IPS-18c (cell line): ENCODE measurements around the gene GARIN5A.

Experiments
- H3K4me3 ChIP-seq: 2 replicates; pipeline ENCODE4 v1.7.0; 2013; ENCODE audit warnings: low read depth, mild to moderate bottlenecking, low read length, moderate library complexity; ENCODE audit not compliant: insufficient read depth
- H3K9me3 ChIP-seq: one replicate; pipeline ENCODE4 v1.6.1; 2013; ENCODE audit warnings: mild to moderate bottlenecking, low read length, moderate library complexity; ENCODE audit not compliant: control insufficient read depth, insufficient read depth

GARIN5A gene

DNA sequence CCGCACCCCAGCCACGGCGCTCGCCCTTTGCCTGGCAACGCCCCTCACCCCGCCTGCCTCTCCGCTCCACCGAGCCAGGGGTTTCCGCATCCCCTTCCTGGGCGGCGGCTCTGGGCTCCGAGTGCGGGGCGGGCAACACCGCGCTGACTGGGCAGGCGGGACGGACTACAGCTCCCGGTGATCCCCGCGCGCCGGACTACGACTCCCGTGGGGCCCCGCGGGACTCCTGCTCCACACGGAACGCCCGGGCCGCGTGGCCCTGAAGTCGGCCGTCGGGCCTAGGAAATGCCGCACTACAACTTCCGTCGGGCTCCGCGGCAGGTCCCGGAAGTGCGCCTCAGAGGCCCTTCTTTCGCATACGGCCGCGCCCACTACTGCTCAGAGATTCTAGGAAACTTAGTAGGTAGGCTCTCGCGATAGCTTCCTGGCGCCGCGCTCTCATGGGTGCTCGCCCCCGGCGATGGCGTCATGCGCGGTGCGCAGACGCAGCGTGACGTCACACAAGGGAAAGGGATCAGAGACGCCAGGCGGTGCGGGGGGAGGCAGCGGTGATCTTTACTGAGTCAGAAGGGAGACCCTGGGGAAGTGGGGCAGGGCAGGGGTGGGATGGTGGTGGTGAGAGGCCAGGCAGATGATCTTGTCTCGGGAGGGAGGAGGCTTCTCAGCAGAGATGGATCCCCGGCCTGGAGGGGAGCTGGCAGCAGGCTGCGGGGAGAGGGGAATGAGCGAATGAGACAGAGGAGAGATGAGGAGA lies 34.6 kb upstream of the GARIN5A start, which contains the start of gene JOSD2:
TSS of gene JOSD2 (minus strand) at position 123 of the 754 bp plus-strand sequence. CDS start 760 bp downstream, outside the sequence.
- no peaks in the 10 kb centered on the region for H3K9me3 ChIP-seq
- peak within 1 kb of the TSS; percentile 62 for H3K4me3 ChIP-seq

DNA sequence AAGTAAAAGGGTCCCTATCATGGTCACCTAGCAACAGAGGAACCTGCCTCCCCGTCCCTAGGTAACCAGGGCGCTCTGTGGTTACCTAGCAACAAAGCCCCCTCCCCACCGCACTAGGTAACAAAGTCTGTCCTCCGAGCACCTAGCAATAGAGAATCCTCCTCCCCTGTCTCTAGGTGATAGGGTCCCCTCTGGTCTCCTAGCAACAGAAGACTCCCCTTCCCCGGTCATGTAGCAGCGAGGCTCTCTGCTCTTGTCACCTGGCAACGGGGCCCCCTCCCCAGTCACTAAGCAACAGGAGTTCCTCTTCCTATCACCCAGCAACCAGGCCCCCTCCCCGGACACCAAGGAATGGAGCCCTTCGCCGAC lies 34.0 kb upstream of the GARIN5A start:
- Histone ChIP-seq H3K9me3 (no peaks in the 10 kb centered on the region), H3K4me3 (peak overlapping the region; percentile 62)

DNA sequence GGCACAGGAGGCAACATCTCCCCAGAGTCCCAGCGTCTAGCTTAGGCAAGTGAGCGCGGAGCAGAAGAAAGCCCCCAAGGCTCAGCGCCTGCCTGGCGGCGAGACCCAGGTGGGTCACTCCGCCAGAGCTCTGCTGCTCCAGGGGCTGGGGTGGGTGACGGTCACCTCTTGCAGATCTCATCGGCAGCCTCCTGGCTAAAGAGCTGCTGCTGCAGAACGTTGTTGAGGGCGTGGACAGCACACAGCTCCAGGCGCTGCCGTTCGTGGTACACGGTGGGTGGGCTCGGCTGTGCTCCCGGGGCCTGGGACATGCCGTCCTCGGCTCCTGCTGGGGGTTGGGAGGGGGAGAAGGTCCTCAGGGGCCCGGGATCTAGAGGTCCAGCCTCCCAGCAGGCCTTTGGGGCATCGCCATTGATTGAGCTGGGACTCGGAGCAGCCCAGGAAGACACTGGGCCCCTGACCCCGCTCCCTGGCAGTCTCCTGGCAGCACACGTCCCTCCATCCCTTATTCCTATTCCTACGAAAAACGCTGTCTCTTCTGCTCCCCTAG lies 33.5 kb upstream of the GARIN5A start:
- peak overlapping the region; percentile 62 for H3K4me3 ChIP-seq
- H3K9me3 ChIP-seq, result no peaks in the 10 kb centered on the region

GRCh38 chr19:50509366-50509765 lies 32.7 kb upstream of the GARIN5A start:
- H3K9me3 ChIP-seq, result no peaks in the 10 kb centered on the region
- no peak overlapping the region for H3K4me3 ChIP-seq

DNA sequence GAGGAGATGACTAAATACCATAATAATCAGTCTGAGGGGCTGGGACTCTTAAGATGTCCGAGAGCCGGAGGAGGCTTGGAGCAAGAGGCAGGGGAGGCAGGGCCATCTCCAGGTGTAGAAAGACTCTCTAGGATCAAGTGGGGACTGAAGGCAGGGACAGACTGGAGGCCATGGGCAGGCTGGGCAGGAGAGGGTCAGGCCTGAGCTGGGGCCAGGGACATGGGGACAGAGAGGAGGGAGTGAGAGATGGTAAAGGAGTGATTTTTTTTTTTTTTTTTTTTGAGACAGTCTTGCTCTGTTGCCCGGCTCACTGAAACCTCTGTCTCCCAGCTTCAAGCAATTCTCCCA lies 32.2 kb upstream of the GARIN5A start:
- H3K4me3 ChIP-seq, result no peak overlapping the region
- H3K9me3 ChIP-seq, result no peaks in the 10 kb centered on the region

- no peak overlapping the region for H3K4me3 ChIP-seq
- H3K9me3 ChIP-seq, result no peaks in the 10 kb centered on the region
Observed at GRCh38 chr19:50507376-50507775, 30.7 kb upstream of the GARIN5A start.

- Histone ChIP-seq H3K9me3 (no peaks in the 10 kb centered on the region), H3K4me3 (no peak overlapping the region)
Observed at GRCh38 chr19:50506700-50507099, 30.1 kb upstream of the GARIN5A start.

GRCh38 chr19:50505856-50506611 lies 29.4 kb upstream of the GARIN5A start:
- H3K4me3 ChIP-seq, result no peak overlapping the region

GRCh38 chr19:50501568-50502475 lies 25.2 kb upstream of the GARIN5A start:
- Histone ChIP-seq H3K9me3 (no peaks in the 10 kb centered on the region), H3K4me3 (no peak overlapping the region)

More at GRCh38 chr19:50505856-50506611, 29.4 kb upstream of the GARIN5A start:
- no peaks in the 10 kb centered on the region for H3K9me3 ChIP-seq

DNA sequence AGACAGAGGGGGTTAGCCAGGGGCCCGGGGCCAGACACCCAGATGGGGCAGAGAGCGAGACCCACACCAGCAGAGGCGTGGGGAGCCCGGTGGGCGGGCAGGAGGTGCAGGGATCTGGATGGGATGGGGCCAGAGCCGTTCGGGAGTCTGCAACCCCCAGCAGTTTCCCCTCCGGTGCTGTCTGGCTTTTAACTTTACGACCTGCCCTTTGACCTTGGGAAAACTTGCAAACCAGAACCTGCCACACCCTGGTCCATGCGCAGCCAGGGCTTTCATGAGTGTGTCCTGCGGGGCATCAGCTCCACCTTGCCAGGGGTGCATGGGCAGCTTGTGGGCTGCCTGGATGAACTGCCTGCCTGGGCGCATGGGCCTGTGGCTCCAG lies 24.5 kb upstream of the GARIN5A start:
- no peak overlapping the region for H3K4me3 ChIP-seq
- H3K9me3 ChIP-seq, result no peaks in the 10 kb centered on the region

DNA sequence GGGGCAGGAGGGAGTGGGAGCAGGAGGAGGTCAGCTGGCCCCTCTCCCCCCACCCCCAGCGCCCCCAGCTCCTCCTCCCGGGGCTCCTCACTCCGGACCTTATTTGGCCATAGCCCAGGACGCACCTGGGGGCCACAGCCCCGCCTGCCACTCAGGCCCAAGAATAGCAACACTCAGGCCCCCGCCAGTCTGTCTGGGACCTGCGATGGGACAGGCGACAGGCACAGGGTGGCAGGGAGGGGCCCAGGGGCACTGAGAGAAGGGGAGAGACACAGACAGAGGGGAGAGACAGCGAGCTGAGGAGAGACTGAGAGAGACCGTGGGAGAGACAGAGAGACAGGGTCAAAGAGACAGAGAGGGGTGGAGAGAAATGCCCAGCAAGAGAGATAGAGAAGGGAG lies 24.1 kb upstream of the GARIN5A start:
- no peaks in the 10 kb centered on the region for H3K9me3 ChIP-seq

DNA sequence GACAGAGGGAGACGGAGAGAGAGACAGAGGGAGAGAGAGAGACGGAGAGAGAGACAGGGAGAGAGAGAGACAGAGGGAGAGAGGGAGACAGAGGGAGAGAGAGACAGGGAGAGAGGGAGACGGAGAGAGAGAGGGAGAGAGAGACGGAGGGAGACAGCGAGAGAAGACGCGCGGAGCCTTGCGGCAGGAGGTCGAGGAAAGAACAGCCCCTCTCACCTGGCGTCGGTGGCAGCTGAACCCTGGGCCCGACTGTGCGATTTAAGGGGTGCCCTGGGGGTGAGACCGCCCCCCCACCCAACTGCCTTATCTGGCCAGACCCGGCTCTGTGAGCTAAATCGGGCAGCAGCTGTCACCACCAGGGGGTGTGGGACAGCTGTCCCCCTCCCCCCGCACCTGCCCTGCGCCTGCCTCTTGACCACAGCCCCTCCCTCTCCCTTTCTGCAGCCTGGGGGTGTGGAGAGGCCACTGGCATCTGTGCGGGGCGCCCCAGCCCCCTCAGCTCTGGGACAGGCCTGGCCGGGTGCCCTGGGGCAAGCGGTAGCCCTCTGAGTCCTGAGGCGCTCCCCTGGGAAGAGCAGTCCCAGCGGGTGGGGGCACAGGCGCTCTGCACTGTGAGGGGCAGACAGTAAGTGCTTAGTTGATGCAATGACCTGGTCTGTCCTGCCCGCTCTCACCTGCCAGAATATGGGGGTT lies 23.6 kb upstream of the GARIN5A start:
- no peaks in the 10 kb centered on the region for H3K9me3 ChIP-seq
- 0 out of 2 replicates have a peak overlapping the region, but pooled peaks have one; percentile 6 for H3K4me3 ChIP-seq

More for the DNA sequence above, 24.1 kb upstream of the GARIN5A start:
- H3K4me3 ChIP-seq, result no peak overlapping the region

DNA sequence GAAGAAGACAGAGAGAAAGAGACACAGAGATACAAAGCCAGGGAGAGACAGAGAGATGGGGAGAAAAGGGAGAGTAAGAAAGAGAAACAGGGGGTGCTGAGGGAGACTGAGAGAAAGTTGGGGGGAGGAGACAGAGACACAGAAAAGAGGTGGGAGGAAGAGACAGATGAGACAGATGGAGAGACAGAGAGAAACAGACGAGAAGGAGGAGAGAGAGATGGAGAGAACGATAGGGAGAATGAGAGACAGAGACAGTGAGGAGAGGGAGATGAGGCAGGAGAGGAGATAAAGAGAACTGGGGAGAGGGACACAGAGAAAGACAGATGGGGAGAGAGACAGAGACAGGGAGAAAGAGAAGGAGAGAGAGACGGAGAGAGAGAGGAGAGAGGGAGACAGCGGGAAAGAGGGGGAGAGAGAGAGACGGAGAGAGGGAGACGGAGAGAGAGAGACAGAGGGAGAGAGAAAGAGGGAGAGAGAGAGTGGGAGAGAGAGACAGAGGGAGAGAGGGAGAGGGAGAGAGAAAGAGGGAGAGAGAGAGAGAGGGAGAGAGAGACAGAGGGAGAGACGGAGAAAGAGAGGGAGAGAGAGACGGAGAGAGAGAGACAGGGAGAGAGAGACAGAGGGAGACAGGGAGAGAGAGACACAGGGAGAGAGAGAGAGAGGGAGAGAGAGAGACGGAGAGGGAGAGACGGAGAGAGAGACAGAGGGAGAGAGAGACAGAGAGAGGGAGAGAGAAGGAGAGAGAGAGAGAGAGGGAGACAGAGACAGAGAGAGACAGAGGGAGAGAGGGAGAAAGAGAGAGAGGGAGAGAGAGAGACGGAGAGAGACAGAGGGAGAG lies 21.8 kb upstream of the GARIN5A start:
- no peaks in the 10 kb centered on the region for H3K9me3 ChIP-seq
- no peak overlapping the region for H3K4me3 ChIP-seq

GRCh38 chr19:50497022-50497405 lies 20.4 kb upstream of the GARIN5A start:
- Histone ChIP-seq H3K4me3 (no peak overlapping the region), H3K9me3 (no peaks in the 10 kb centered on the region)

DNA sequence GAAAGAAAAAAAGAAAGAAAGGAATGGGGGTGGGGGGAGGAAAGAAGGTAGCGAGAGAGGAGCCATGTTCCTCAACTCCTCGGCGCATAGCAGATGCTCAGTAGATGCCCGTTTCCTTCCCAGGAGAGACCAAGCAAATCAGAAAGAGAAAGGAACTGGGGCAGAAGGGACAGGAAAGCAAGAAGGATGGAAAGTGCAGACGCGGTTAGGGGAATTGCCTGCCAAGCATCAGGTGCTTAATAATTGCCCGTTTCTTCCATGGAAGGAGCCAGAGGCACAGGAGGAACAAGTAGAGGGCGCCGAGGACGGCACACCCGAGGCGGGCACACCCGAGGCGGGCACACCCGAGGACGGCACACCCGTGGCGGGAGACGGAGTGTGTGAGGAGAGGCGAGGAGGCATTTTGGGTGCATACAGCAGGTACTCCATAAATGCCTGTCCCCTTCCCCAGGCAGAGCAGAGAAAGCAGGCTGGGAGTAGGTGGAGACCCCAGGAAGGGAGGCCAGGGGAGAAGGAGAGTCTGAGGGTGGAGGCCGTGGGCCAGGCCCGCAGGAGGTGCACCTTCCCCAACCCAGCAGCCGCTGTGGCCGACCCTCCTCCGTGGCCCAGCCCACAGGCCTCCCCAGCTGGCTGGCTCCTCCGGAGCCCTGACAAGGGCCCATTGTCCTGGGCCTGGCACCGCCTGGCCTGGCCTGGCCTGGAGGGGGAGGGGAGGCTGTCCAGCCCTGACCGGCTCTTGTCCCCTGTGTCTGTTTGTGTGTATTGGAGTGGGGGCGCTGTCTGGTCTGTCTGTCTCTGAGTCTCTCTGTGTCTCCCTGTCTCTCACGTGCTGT lies 19.8 kb upstream of the GARIN5A start:
- H3K9me3 ChIP-seq, result no peaks in the 10 kb centered on the region
- H3K4me3 ChIP-seq, result no peak overlapping the region
